HG02588 (cell line): ENCODE data around the gene SLC18A3.

Experiments used
- ATAC-seq: cut with Tn5 transposase; IDR thresholded peaks from one replicate; pipeline ENCODE4 v1.9.1; 2021; ENCODE audit warnings: mild to moderate bottlenecking, moderate library complexity; ENCODE audit not compliant: unreplicated experiment

Gene SLC18A3

GRCh38 chr10:49647985-49648795, 38.1 kb downstream of the SLC18A3 start:
- no peak for ATAC-seq

DNA sequence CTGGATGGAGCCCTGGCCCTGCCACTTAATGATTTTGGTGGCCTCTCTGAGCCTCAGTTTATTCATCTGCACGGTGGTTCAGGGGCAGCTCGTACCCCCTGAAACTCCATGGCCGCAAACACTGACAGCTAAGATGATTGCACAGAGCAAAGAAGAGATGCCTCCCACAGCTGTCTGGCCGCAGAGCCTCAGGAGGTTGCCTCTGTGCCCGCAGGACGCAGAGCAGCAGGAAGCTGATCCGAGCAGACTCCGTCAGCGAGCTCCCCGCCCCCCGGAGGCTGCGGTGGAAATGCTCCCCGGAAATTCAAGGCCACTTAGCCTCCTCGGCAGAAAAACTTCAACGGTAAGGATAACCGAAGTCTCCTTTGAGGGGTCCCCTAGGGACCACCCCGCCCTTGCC, 39.2 kb downstream of the SLC18A3 start:
- no peak for ATAC-seq

- no peak for ATAC-seq
These were observed 40.0 kb downstream of the SLC18A3 start for GRCh38 chr10:49649936-49650723.

- ATAC-seq, result no peak
These were observed 40.6 kb downstream of the SLC18A3 start for GRCh38 chr10:49650724-49651034.

- ATAC-seq, result no peak
These were observed 41.1 kb downstream of the SLC18A3 start for GRCh38 chr10:49651039-49651835.

DNA sequence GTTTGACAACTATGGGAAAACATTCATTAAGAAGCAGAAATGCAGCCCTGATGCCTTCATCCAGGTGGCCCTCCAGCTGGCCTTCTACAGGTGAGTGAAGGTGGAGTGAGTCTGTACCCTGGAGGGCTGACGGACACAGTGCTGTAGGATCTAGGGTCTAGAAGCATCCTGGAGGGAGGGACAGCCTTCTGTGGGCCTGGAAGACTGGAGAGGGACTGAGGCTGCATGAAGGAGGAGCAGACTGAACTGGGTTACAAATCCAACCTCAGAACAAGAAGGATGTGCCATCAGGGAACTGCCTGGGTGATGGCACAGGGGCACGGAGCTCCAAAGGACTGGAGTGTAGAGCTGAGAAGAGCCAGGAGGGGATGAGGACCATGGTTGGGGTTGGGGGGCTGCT, 41.8 kb downstream of the SLC18A3 start:
- no peak for ATAC-seq

DNA sequence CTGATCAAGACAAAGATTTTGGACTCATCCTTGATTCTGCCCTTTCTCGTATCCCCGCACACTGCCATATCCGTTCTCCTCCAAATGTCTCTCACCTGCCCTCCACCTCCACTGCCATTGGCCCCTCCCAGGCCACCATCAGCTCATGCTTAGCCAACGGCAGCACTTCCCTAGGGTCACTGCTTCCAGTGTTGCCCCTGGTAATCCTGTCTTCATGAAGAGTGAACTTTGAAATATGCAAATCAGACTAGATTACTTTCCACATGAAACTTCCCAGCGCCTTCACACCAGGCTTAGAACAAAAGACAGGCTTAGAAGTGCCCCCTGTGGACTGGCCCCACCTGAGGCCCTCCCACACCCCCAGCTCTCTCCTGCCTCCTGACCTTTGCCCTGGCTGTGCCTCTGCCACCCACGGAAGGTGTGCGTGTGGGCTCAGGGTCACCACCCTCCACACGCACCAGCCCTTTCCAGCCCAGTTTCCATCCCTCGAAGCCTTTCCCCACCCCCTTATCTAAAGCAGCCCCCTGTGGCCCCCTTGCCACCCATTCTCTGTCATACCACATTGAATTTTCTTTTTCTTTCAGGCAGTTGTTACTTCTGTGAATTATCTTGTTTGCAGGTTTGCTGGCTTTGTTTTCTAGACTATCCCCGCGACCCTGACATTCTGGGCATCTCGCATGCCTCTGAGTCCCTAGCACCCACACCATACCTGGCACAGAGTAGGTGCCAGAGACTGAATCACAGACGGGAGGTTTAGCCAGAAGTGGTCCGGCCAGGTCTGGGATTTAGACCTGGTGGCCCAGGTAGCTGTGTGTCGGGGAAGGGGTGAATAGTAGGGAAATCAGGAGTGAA, 42.5 kb downstream of the SLC18A3 start:
- no peak for ATAC-seq

DNA sequence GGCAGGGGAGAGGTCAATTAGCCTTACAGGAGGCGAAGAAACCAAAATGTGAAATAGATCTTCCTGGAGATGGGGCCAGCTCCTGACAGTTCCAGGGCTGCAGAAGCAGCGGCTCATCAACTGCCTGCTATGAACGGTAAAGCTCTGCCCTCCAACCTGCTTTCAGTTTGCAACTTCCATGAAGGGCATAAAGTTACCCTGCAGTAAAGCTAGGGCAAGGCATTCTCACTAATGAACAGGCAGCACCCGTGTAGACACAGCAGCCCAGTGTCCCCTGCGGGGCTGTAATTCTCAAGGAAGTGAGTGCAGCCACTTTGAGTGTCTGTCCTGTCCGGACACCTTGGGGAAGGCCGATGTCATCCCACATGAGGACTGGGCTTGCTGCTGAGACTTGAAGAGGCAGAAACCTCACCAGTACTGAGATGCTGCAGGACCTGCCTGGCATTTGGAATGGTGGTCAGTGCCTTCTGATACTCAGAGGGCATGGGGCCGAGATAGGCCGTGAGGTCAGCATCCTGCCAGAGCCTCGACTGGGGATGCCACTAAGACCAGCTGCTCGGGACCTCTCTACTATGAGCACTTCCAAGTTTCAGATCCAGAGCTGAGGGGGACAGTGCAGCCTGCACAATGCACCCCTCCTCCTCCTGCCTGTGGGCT, 43.3 kb downstream of the SLC18A3 start:
- no peak for ATAC-seq

- ATAC-seq, result no peak
These were observed 44.1 kb downstream of the SLC18A3 start for GRCh38 chr10:49654036-49654693.

GRCh38 chr10:49655099-49655498, 45.0 kb downstream of the SLC18A3 start:
- no peak for ATAC-seq

GRCh38 chr10:49656845-49657493, 46.9 kb downstream of the SLC18A3 start:
- no peak for ATAC-seq

GRCh38 chr10:49657606-49658005, 47.5 kb downstream of the SLC18A3 start:
- ATAC-seq, result no peak

DNA sequence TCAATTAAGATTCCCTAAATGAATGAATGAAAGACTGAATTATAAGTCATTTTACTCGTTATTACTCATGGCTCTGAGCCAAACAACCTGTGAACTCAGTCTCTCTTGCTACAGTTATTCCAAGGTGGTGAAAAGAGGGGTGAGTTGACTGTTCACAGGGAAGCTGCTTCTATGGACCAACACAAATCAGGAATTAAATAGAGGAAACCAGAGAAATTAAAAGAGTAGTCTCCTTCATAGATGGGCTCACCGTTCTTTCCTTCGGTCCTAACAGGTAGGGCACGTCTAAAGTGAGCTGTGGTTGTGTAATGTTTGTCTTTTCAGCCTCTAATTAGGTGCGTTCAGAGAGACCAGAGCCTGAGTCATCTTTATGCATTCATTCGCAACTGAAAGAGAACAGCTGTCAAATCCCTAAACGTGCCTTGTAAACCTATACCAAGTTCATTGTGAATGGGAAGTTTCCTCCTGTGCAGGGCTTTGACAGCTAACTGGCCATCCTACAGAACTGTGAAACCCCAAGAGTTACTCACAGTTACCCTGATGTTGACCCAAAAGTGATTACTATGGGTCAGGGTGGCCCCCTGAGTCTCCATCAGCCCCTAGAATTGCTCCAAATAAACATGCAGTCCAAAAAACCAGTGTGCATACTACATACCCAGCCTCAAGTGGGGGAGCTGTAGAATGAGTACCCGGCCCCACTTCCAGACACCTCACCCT, 51.2 kb downstream of the SLC18A3 start:
- ATAC-seq, result no peak
